ENCODE results near the gene RAB7A. TPM values are rescaled to one million over a fixed set of nuclear protein-coding genes. Genes with fewer than 3 reads are reported as not detected.

RAB7A gene
- total and polyA plus RNA-seq, 2 of the 4 experiments (the other 2 are of a cell fraction), result 57.0 to 240 TPM

- DNase-seq, result no peak
- no peak overlapping the region for H3K4me3 ChIP-seq (ENCODE audit: insufficient read depth, low read depth, low read length)
- H4K5ac ChIP-seq (ENCODE audit: low read depth, low read length), result no peak overlapping the region
- no peaks in the 10 kb centered on the region for H4K20me1 ChIP-seq (ENCODE audit: insufficient read depth, low read length)
- H3K18ac ChIP-seq (ENCODE audit: low read depth, low read length), result no peak overlapping the region
- H3K9ac ChIP-seq (ENCODE audit: low read depth, low read length), result no peak overlapping the region
- no peak overlapping the region for H3K4ac ChIP-seq (ENCODE audit: low read depth, low read length)
- H2BK120ac ChIP-seq (ENCODE audit: low read depth, low read length), result no peak overlapping the region
- H3K79me1 ChIP-seq (ENCODE audit: low read depth in 1 of 2, low read length in 2 of 2), result no peaks in the 10 kb centered on the region
- no peak overlapping the region for H2BK20ac ChIP-seq (ENCODE audit: low read depth, low read length)
- H2BK15ac ChIP-seq (ENCODE audit: low read depth, low read length), result no peak overlapping the region
- H3K36me3 ChIP-seq (ENCODE audit: control insufficient read depth, insufficient read depth, low read length), result no peaks in the 10 kb centered on the region
- H2BK5ac ChIP-seq (ENCODE audit: low read depth, low read length, poor library complexity, severe bottlenecking), result no peak overlapping the region
- no peak overlapping the region for H2AK9ac ChIP-seq (replicated peaks; ENCODE audit: low read depth, low read length, poor library complexity)
- H3K56ac ChIP-seq (ENCODE audit: extremely low read depth, insufficient read depth, low read length), result no peak overlapping the region
- H3K4me1 ChIP-seq (ENCODE audit: control insufficient read depth, insufficient read depth, low read length), result no peaks in the 10 kb centered on the region
- TF ChIP-seq CTCF (conservative IDR thresholded peaks at IDR 0.05; ENCODE audit: low read depth, low read length) (0 out of 2 replicates have a peak, but pooled peaks have one; percentile 13), USF2 (IDR thresholded peaks at IDR 0.05; ENCODE audit: low read depth, low read length) (no peak)
- H4K8ac ChIP-seq (ENCODE audit: low read depth in 2 of 2, low read length in 2 of 2), result no peak overlapping the region
- H3K27ac ChIP-seq (ENCODE audit: insufficient read depth, low read length), result no peak overlapping the region
- no peaks in the 10 kb centered on the region for H3K9me1 ChIP-seq (ENCODE audit: insufficient read depth, low read length)
- H4K91ac ChIP-seq (ENCODE audit: insufficient read depth, low read depth, low read length), result no peak overlapping the region
- H3K14ac ChIP-seq (replicated peaks; ENCODE audit: low read depth, low read length), result no peak overlapping the region
- POLR2A ChIA-PET (ENCODE audit: unreplicated experiment), result no interaction called here
- no peak overlapping the region for H3K4me2 ChIP-seq (ENCODE audit: low read depth, low read length)
- no peak overlapping the region for H2AK5ac ChIP-seq (ENCODE audit: low read depth, low read length)
- H3K23ac ChIP-seq (ENCODE audit: low read depth, low read length), result no peak overlapping the region
- dilution Hi-C loops (cut with HindIII; ENCODE audit: low sequenced_read_pairs, unreplicated experiment), result no loop called here
- BruUV-seq (replicated peaks), result no TSS peak
- CTCF ChIA-PET, result no interaction called here
- intact Hi-C loops (cut with micrococcal nuclease), result no loop called here
- no peaks in the 10 kb centered on the region for H3K27me3 ChIP-seq (ENCODE audit: control insufficient read depth, insufficient read depth, low read length)
- no peak for ATAC-seq (ENCODE audit: low read depth)
- in situ Hi-C loops (cut with MboI; ENCODE audit: low sequenced_read_pairs), result no loop called here
- WGBS, 2 experiments (ENCODE audit: extremely low coverage in 2 of 2, insufficient read length in 1 of 2), result no CpG with 5 or more reads among the region's 3 CpGs
- H2AFZ ChIP-seq (replicated peaks; ENCODE audit: low read length, poor library complexity), result no peak overlapping the region
- peaks cover 23% of the 10 kb centered on the region for H3K9me3 ChIP-seq (ENCODE audit: control insufficient read depth, insufficient read depth, low read length)
These were observed 137.6 kb downstream of the RAB7A start for GRCh38 chr3:128863560-128863959.

Small RNAs within 50 kb of the gene (microRNA-seq; reads per million reads assigned to microRNA genes)
- gene RF00399 (ENCODE audit: insufficient read depth, insufficient read length), result not detected

Small RNAs within 50 kb of the gene (small RNA-seq; reads per million reads assigned to genes)
- gene RF00399, result 0 to 0.15 (median 0) reads per million in 5 experiments

Other genes with a start within 250 kb of the RAB7A start
- 2.2 and 2.8 TPM in 2 replicates for gene GATA2, start 233.0 kb upstream of the RAB7A start, total RNA-seq (2012; rRNA removed)
- gene GATA2, start 233.0 kb upstream of the RAB7A start, polyA plus RNA-seq (2012; rRNA removed), result 13.5 and 15.0 TPM in 2 replicates
- gene RPN1, start 75.4 kb upstream of the RAB7A start, total RNA-seq (2012; rRNA removed), result 592 and 736 TPM in 2 replicates
- 246 and 252 TPM in 2 replicates for gene RPN1, start 75.4 kb upstream of the RAB7A start, polyA plus RNA-seq (2012; rRNA removed)
- 31.2 and 34.4 TPM in 2 replicates for gene ACAD9, start 153.4 kb downstream of the RAB7A start, total RNA-seq (2012; rRNA removed)
- gene ACAD9, start 153.4 kb downstream of the RAB7A start, polyA plus RNA-seq (2012; rRNA removed), result 40.8 and 41.3 TPM in 2 replicates